ENCODE results near the gene MYO5B. TPM values are rescaled to one million over a fixed set of nuclear protein-coding genes. Genes with fewer than 3 reads are reported as not detected.
"Not testable (repeated sequence)": the region's sequence is repeated elsewhere in the genome, so short reads cannot be mapped to it uniquely, and the experiment has no call there.

The MYO5B gene
- total RNA-seq, 1 experiment from 2014 or later = 25.0 TPM

- DNase-seq (ENCODE audit: extremely low read depth, low read depth) = no peak
Observed at GRCh38 chr18:49845629-49846360, 349.2 kb downstream of the MYO5B start.

- no peak for DNase-seq (ENCODE audit: extremely low read depth, low read depth)
Observed at GRCh38 chr18:49844903-49845302, 350.0 kb downstream of the MYO5B start.

DNA sequence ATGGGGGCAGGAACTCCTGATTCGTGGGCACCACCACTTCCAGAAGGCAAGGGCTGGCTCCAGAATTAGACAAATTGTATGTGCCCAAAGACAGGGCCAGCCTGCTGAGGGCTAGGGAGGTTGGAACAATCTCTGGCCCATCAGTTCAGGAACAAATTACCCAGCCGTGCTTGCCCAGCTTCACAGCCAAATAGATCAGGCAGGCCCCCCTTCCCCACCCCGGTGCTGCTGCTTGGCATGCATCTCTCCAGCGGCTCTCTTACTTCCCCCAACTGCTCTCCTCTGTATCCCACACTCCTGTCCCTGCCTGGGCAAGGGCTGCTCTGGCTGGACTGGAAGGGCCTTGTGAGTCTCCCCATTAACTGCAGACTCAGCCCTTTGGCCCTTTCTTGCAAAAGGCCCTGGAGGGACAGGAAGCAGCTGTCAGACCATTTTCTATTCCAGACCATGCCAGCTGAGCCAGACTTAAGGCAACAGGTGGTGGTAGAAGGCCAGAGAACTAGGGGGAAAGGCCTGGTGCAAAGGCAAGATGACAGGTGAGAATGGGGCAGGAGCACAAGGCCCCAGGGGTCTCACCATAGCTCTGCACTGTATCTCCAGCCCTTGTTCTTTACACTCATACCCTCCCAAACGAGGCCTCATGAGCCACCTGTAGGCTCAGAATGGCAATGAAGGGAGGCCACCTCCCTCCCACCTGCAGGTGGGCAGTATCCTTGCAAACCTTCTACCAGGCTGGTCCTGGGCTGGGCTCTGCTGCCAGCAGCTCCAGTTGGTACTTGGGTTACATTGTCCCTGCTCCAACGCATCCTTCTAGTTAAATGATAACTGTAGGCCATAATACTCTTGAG, 350.9 kb downstream of the MYO5B start:
- no peak for DNase-seq (ENCODE audit: extremely low read depth, low read depth)

GRCh38 chr18:49843131-49843530, 351.8 kb downstream of the MYO5B start:
- no peak for DNase-seq (ENCODE audit: extremely low read depth, low read depth)

GRCh38 chr18:49842656-49843055, 352.3 kb downstream of the MYO5B start:
- no peak for DNase-seq (ENCODE audit: extremely low read depth, low read depth)

DNA sequence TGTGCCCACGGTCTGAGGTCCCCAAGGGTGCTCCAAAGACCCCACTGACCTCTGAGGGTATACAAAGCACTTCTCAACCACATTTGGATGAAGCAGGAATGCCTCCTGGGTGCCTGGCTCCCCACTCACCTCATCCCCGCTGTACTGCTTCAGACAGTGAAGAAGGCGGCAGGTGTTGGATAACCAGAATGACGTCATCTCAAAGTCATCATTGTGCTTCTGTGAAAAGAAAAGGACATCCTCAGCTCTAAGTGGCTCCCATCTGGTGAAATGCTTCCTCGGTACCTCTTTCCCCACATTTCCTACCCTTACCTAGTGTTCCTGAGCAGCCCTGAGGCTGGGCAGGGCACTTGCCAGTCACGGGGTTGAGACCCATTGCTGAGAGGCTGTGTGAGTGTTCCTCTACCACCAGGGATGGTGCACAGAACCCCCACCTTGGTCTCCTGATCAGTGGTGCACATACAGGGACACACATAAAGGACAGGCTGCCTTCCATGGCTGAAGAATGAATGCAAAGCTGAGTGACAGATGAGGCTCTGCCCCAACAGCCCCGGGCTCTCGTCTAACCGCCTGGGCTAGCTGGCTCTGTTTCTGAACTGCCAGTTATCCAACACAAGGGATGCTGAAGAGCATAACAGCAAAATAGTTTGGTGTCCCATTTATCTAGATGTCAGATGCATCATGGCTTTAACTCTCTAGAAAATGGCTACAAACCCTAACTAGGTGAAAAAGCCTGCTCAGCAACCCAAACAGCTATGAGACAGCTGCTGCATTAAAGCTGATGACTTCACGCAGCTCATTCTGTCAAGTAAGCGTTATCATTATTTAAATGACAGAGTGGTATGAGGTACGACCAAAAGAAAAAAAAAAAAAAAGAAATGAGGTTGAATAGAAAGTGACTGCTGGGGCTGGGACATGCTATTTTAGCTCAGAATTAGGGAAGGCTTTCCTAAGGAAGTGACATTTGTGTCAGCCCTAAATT, 353.4 kb downstream of the MYO5B start:
- no peak for DNase-seq (ENCODE audit: extremely low read depth, low read depth)

GRCh38 chr18:49839012-49839411, 355.9 kb downstream of the MYO5B start:
- no peak for DNase-seq (ENCODE audit: extremely low read depth, low read depth)

GRCh38 chr18:49838381-49838780, 356.6 kb downstream of the MYO5B start:
- DNase-seq (ENCODE audit: extremely low read depth, low read depth) = no peak

- DNase-seq (ENCODE audit: extremely low read depth, low read depth) = no peak
Observed at GRCh38 chr18:49837889-49838288, 357.1 kb downstream of the MYO5B start.

GRCh38 chr18:49837316-49837835, 357.6 kb downstream of the MYO5B start:
- not testable (repeated sequence) for DNase-seq (ENCODE audit: extremely low read depth, low read depth)

DNA sequence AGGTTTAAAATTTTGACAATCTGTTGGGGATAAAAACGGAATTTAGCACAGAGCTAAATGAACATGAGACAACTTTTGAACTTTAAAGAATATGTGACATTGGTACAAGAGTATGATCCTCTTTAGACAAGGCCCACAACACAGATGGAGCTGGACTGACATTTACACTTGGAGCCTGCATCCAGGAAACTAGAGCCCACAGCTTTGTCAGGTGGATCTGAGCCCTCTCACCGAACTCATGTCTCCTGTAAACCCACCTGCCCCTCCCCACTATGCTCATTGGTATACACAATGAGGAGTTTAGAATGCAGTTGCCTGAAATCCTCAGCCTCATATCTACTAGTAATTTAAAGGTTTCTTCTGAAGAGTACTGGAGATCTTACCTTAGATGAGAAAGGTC, 359.5 kb downstream of the MYO5B start:
- no peak for DNase-seq (ENCODE audit: extremely low read depth, low read depth)

GRCh38 chr18:49834258-49834657, 360.7 kb downstream of the MYO5B start:
- DNase-seq (ENCODE audit: extremely low read depth, low read depth) = no peak

GRCh38 chr18:49833814-49834213, 361.1 kb downstream of the MYO5B start:
- DNase-seq (ENCODE audit: extremely low read depth, low read depth) = no peak

GRCh38 chr18:49832221-49832647, 362.7 kb downstream of the MYO5B start:
- no peak for DNase-seq (ENCODE audit: extremely low read depth, low read depth)

- no peak for DNase-seq (ENCODE audit: extremely low read depth, low read depth)
Observed at GRCh38 chr18:49827996-49828395, 367.0 kb downstream of the MYO5B start.

DNA sequence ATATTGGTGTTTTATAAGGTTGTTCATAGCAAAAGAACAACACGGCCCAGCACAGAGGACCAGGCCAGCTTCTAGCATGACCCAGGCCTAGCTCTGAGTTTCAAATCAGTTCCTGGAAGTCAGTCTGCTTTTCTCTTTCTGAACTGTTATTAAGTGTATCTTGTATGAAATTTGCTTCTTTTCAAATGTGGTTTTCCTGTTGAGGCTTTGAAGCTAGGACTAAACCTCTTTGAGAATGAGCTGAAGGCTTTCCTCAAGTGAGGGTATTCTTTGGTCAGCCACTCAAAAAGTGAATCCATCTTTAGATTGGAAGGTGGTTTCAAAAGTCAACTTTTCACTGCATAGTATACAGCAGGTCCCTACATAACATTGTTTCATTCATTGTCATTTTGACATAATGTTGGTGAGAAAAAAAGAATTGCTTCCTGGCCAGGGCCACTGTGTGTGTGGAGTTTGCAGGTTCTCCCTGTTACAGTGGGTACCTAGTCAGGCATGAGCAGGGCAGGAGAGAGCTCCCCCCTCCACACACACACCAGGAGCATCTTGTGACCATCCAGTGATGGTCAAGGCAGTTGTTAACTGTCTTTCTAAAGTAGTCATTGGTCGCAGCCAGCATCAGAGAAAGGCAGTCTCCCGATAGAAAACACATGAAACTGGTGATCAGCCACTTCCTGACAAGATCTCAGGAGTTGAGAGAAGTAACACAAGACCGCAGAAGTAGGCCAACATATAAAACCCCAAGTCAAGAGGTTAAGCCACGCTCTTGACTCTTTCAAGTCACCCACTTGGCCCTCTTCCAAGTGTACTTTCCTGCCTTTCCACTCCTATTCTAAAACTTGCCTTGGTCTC, 374.9 kb downstream of the MYO5B start:
- DNase-seq (ENCODE audit: extremely low read depth, low read depth) = no peak

DNA sequence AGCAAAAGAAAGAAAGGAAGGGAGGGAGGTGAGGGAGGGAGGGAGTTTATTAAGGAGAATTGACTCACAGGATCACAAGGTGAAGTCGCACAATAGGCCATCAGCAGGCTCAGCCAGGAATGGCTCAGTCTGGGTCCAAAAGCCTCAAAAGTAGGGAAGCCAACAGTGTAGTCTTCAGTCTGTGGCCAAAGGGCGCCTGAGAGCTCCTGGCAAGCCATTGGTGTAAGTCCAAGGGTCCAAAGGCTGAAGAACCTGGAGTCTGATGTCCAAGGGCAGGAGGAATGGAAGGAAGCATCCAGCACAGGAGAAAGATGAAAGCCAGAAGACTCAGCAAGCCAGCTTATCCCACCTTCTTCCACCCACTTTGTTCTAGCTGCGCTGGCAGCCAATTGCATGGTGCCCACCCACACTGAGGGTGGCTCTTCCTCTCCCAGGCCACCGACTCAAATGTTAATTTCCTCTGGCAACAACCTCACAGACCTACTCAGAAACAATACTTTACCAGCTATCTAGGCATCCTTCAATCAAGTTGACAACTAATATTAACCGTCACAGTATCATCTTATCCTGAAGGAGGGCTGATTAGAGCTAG, 375.8 kb downstream of the MYO5B start:
- no peak for DNase-seq (ENCODE audit: extremely low read depth, low read depth)

- no peak for DNase-seq (ENCODE audit: extremely low read depth, low read depth)
Observed at GRCh38 chr18:49817947-49818346, 377.0 kb downstream of the MYO5B start.

- no peak for DNase-seq (ENCODE audit: extremely low read depth, low read depth)
Observed at GRCh38 chr18:49815927-49816326, 379.0 kb downstream of the MYO5B start.
